ENCODE measurements around the gene CACNA1C.

- TF ChIP-seq POLR2A (IDR thresholded peaks at IDR 0.05) = no peak
- TF ChIP-seq, protein P1, sequence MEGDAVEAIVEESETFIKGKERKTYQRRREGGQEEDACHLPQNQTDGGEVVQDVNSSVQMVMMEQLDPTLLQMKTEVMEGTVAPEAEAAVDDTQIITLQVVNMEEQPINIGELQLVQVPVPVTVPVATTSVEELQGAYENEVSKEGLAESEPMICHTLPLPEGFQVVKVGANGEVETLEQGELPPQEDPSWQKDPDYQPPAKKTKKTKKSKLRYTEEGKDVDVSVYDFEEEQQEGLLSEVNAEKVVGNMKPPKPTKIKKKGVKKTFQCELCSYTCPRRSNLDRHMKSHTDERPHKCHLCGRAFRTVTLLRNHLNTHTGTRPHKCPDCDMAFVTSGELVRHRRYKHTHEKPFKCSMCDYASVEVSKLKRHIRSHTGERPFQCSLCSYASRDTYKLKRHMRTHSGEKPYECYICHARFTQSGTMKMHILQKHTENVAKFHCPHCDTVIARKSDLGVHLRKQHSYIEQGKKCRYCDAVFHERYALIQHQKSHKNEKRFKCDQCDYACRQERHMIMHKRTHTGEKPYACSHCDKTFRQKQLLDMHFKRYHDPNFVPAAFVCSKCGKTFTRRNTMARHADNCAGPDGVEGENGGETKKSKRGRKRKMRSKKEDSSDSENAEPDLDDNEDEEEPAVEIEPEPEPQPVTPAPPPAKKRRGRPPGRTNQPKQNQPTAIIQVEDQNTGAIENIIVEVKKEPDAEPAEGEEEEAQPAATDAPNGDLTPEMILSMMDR (IDR thresholded peaks at IDR 0.05) = no peak
- TF ChIP-seq POLR2AphosphoS5 (IDR thresholded peaks at IDR 0.05) = no peak
- no peak for TF ChIP-seq EP300 (IDR thresholded peaks at IDR 0.05)
Observed at GRCh38 chr12:2150833-2151232, 98.0 kb downstream of the CACNA1C start.

Measured in suprapubic skin (tissue), 4 donors.